Measurements from ENCODE around the gene SUPV3L1.

Gene SUPV3L1

GRCh38 chr10:69208761-69209160 lies 28.7 kb downstream of the SUPV3L1 start:
- Histone ChIP-seq H3K27me3 (replicated peaks; ENCODE audit: control insufficient read depth, insufficient read depth, low read length) (no peaks in the 10 kb centered on the region), H3K9ac (ENCODE audit: low read length) (no peak overlapping the region), H3K9me3 (ENCODE audit: control insufficient read depth, low read length) (no peaks in the 10 kb centered on the region), H3K4me1 (ENCODE audit: control insufficient read depth, insufficient read depth, low read length) (no peaks in the 10 kb centered on the region), H3K4me3 (ENCODE audit: low read length) (no peak overlapping the region), H3K36me3 (ENCODE audit: control insufficient read depth, insufficient read depth, low read length, severe bottlenecking) (peaks cover 52% of the 10 kb centered on the region)
- DNase-seq (ENCODE audit: low read depth) = no peak

- Histone ChIP-seq H3K9me3 (ENCODE audit: control insufficient read depth, low read length) (peaks cover 5% of the 10 kb centered on the region), H3K4me1 (ENCODE audit: control insufficient read depth, insufficient read depth, low read length) (no peaks in the 10 kb centered on the region), H3K4me3 (ENCODE audit: low read length) (no peak overlapping the region), H3K27me3 (replicated peaks; ENCODE audit: control insufficient read depth, insufficient read depth, low read length) (no peaks in the 10 kb centered on the region), H3K9ac (ENCODE audit: low read length) (no peak overlapping the region), H3K36me3 (ENCODE audit: control insufficient read depth, insufficient read depth, low read length, severe bottlenecking) (peaks cover 40% of the 10 kb centered on the region)
- DNase-seq (ENCODE audit: low read depth) = no peak
Observed at GRCh38 chr10:69209787-69210484, 29.9 kb downstream of the SUPV3L1 start.

- H3K27me3 ChIP-seq (replicated peaks; ENCODE audit: control insufficient read depth, insufficient read depth, low read length) = no peaks in the 10 kb centered on the region
- no peak for DNase-seq (ENCODE audit: low read depth)
Observed at GRCh38 chr10:69211104-69211503, 31.1 kb downstream of the SUPV3L1 start.

GRCh38 chr10:69211524-69211923 lies 31.5 kb downstream of the SUPV3L1 start:
- H3K9ac ChIP-seq (ENCODE audit: low read length) = no peak overlapping the region
- no peaks in the 10 kb centered on the region for H3K4me1 ChIP-seq (ENCODE audit: control insufficient read depth, insufficient read depth, low read length)
- peaks cover 5% of the 10 kb centered on the region for H3K9me3 ChIP-seq (ENCODE audit: control insufficient read depth, low read length)
- H3K4me3 ChIP-seq (ENCODE audit: low read length) = no peak overlapping the region
- DNase-seq (ENCODE audit: low read depth) = no peak
- H3K36me3 ChIP-seq (ENCODE audit: control insufficient read depth, insufficient read depth, low read length, severe bottlenecking) = peaks cover 27% of the 10 kb centered on the region
- H3K27me3 ChIP-seq (replicated peaks; ENCODE audit: control insufficient read depth, insufficient read depth, low read length) = no peaks in the 10 kb centered on the region

More at GRCh38 chr10:69211104-69211503, 31.1 kb downstream of the SUPV3L1 start:
- Histone ChIP-seq H3K36me3 (ENCODE audit: control insufficient read depth, insufficient read depth, low read length, severe bottlenecking) (peaks cover 31% of the 10 kb centered on the region), H3K9me3 (ENCODE audit: control insufficient read depth, low read length) (peaks cover 5% of the 10 kb centered on the region), H3K4me3 (ENCODE audit: low read length) (no peak overlapping the region), H3K4me1 (ENCODE audit: control insufficient read depth, insufficient read depth, low read length) (no peaks in the 10 kb centered on the region), H3K9ac (ENCODE audit: low read length) (no peak overlapping the region)

GRCh38 chr10:69213591-69214311 lies 33.7 kb downstream of the SUPV3L1 start:
- DNase-seq (ENCODE audit: low read depth) = no peak
- no peak overlapping the region for H3K4me3 ChIP-seq (ENCODE audit: low read length)

GRCh38 chr10:69214666-69215131 lies 34.7 kb downstream of the SUPV3L1 start:
- H3K9me3 ChIP-seq (ENCODE audit: control insufficient read depth, low read length) = peaks cover 5% of the 10 kb centered on the region
- H3K27me3 ChIP-seq (replicated peaks; ENCODE audit: control insufficient read depth, insufficient read depth, low read length) = no peaks in the 10 kb centered on the region
- H3K4me1 ChIP-seq (ENCODE audit: control insufficient read depth, insufficient read depth, low read length) = peaks cover 8% of the 10 kb centered on the region
- H3K4me3 ChIP-seq (ENCODE audit: low read length) = no peak overlapping the region
- no peaks in the 10 kb centered on the region for H3K36me3 ChIP-seq (ENCODE audit: control insufficient read depth, insufficient read depth, low read length, severe bottlenecking)
- no peak overlapping the region for H3K9ac ChIP-seq (ENCODE audit: low read length)
- DNase-seq (ENCODE audit: low read depth) = no peak

More at GRCh38 chr10:69213591-69214311, 33.7 kb downstream of the SUPV3L1 start:
- Histone ChIP-seq H3K9ac (ENCODE audit: low read length) (no peak overlapping the region), H3K9me3 (ENCODE audit: control insufficient read depth, low read length) (peaks cover 5% of the 10 kb centered on the region), H3K27me3 (replicated peaks; ENCODE audit: control insufficient read depth, insufficient read depth, low read length) (no peaks in the 10 kb centered on the region), H3K4me1 (ENCODE audit: control insufficient read depth, insufficient read depth, low read length) (peaks cover 8% of the 10 kb centered on the region), H3K36me3 (ENCODE audit: control insufficient read depth, insufficient read depth, low read length, severe bottlenecking) (peaks cover 7% of the 10 kb centered on the region)

GRCh38 chr10:69215405-69216171 lies 35.6 kb downstream of the SUPV3L1 start:
- peaks cover 5% of the 10 kb centered on the region for H3K9me3 ChIP-seq (ENCODE audit: control insufficient read depth, low read length)
- peaks cover 8% of the 10 kb centered on the region for H3K4me1 ChIP-seq (ENCODE audit: control insufficient read depth, insufficient read depth, low read length)
- no peaks in the 10 kb centered on the region for H3K36me3 ChIP-seq (ENCODE audit: control insufficient read depth, insufficient read depth, low read length, severe bottlenecking)
- no peak overlapping the region for H3K9ac ChIP-seq (ENCODE audit: low read length)
- no peak for DNase-seq (ENCODE audit: low read depth)
- no peaks in the 10 kb centered on the region for H3K27me3 ChIP-seq (replicated peaks; ENCODE audit: control insufficient read depth, insufficient read depth, low read length)
- H3K4me3 ChIP-seq (ENCODE audit: low read length) = no peak overlapping the region

- H3K36me3 ChIP-seq (ENCODE audit: control insufficient read depth, insufficient read depth, low read length, severe bottlenecking) = no peaks in the 10 kb centered on the region
- peaks cover 5% of the 10 kb centered on the region for H3K9me3 ChIP-seq (ENCODE audit: control insufficient read depth, low read length)
- no peak overlapping the region for H3K9ac ChIP-seq (ENCODE audit: low read length)
- no peak for DNase-seq (ENCODE audit: low read depth)
- peaks cover 8% of the 10 kb centered on the region for H3K4me1 ChIP-seq (ENCODE audit: control insufficient read depth, insufficient read depth, low read length)
- no peaks in the 10 kb centered on the region for H3K27me3 ChIP-seq (replicated peaks; ENCODE audit: control insufficient read depth, insufficient read depth, low read length)
- no peak overlapping the region for H3K4me3 ChIP-seq (ENCODE audit: low read length)
Observed at GRCh38 chr10:69216577-69217118, 36.6 kb downstream of the SUPV3L1 start.

GRCh38 chr10:69217119-69217754 lies 37.2 kb downstream of the SUPV3L1 start:
- no peak overlapping the region for H3K9ac ChIP-seq (ENCODE audit: low read length)
- no peaks in the 10 kb centered on the region for H3K27me3 ChIP-seq (replicated peaks; ENCODE audit: control insufficient read depth, insufficient read depth, low read length)
- no peak overlapping the region for H3K4me3 ChIP-seq (ENCODE audit: low read length)
- H3K36me3 ChIP-seq (ENCODE audit: control insufficient read depth, insufficient read depth, low read length, severe bottlenecking) = no peaks in the 10 kb centered on the region
- peaks cover 5% of the 10 kb centered on the region for H3K9me3 ChIP-seq (ENCODE audit: control insufficient read depth, low read length)
- peak; percentile 43 for DNase-seq (ENCODE audit: low read depth)
- peaks cover 8% of the 10 kb centered on the region for H3K4me1 ChIP-seq (ENCODE audit: control insufficient read depth, insufficient read depth, low read length)

GRCh38 chr10:69218831-69219230 lies 38.8 kb downstream of the SUPV3L1 start:
- H3K4me1 ChIP-seq (ENCODE audit: control insufficient read depth, insufficient read depth, low read length) = peaks cover 14% of the 10 kb centered on the region
- no peak overlapping the region for H3K9ac ChIP-seq (ENCODE audit: low read length)
- no peaks in the 10 kb centered on the region for H3K36me3 ChIP-seq (ENCODE audit: control insufficient read depth, insufficient read depth, low read length, severe bottlenecking)
- DNase-seq (ENCODE audit: low read depth) = no peak
- H3K27me3 ChIP-seq (replicated peaks; ENCODE audit: control insufficient read depth, insufficient read depth, low read length) = no peaks in the 10 kb centered on the region
- H3K4me3 ChIP-seq (ENCODE audit: low read length) = no peak overlapping the region
- H3K9me3 ChIP-seq (ENCODE audit: control insufficient read depth, low read length) = peaks cover 5% of the 10 kb centered on the region

Data from adipocyte (in vitro differentiated cells).